ENCODE data around the gene NR3C2. TPM values are rescaled to one million over a fixed set of nuclear protein-coding genes. Genes with fewer than 3 reads are reported as not detected.

Gene NR3C2
- polyA plus RNA-seq, 4 donors, result 6.0 to 10.5 (median 9.2) TPM

GRCh38 chr4:148442832-148443511 lies 758 bp upstream of the NR3C2 start:
- DNase-seq, result peak in 1 of 2 donors; percentile 43
- Histone ChIP-seq H3K4me3 (ENCODE audit: low read depth in 1 of 3, low read length in 3 of 3) (peak overlapping the region; percentile 78 to 85 (median 83)), H3K27me3 (ENCODE audit: control insufficient read depth in 3 of 3, insufficient read depth in 3 of 3, low read length in 3 of 3) (peaks cover 0 to 51% (median 0%) of the 10 kb centered on the region in 3 donors), H3K4me1 (ENCODE audit: control insufficient read depth in 3 of 3, insufficient read depth in 2 of 3, low read depth in 1 of 3, low read length in 2 of 3) (peaks cover 0 to 16% (median 0%) of the 10 kb centered on the region in 3 donors), H3K36me3 (ENCODE audit: control insufficient read depth in 3 of 3, insufficient read depth in 2 of 3, low read depth in 1 of 3, low read length in 3 of 3) (no peaks in the 10 kb centered on the region), H3K27ac (ENCODE audit: low read depth in 1 of 3, low read length in 2 of 3) (peak overlapping the region; percentile 70 to 97 (median 95)), H3K9me3 (ENCODE audit: control insufficient read depth in 2 of 2, insufficient read depth in 1 of 2, low read depth in 1 of 2, low read length in 1 of 2) (no peaks in the 10 kb centered on the region)
- WGBS, 3 donors, result 0% methylated on average over 27 of the region's 27 CpGs
- no peak for FAIRE-seq

- DNase-seq (no peak), FAIRE-seq (no peak)
- H3K27ac ChIP-seq (ENCODE audit: low read depth in 1 of 3, low read length in 2 of 3), result peak overlapping the region in 2 of 3 donors; percentile 50 to 88
- peaks cover 0 to 42% (median 0%) of the 10 kb centered on the region in 3 donors for H3K27me3 ChIP-seq (ENCODE audit: control insufficient read depth in 3 of 3, insufficient read depth in 3 of 3, low read length in 3 of 3)
- no peaks in the 10 kb centered on the region for H3K9me3 ChIP-seq (ENCODE audit: control insufficient read depth in 2 of 2, insufficient read depth in 1 of 2, low read depth in 1 of 2, low read length in 1 of 2)
- H3K4me3 ChIP-seq (ENCODE audit: low read depth in 1 of 3, low read length in 3 of 3), result peak overlapping the region; percentile 83 to 94 (median 85)
- no peaks in the 10 kb centered on the region for H3K36me3 ChIP-seq (ENCODE audit: control insufficient read depth in 3 of 3, insufficient read depth in 2 of 3, low read depth in 1 of 3, low read length in 3 of 3)
- H3K4me1 ChIP-seq (ENCODE audit: control insufficient read depth in 3 of 3, insufficient read depth in 2 of 3, low read depth in 1 of 3, low read length in 2 of 3), result peaks cover 0 to 16% (median 0%) of the 10 kb centered on the region in 3 donors
- WGBS, 3 donors, result 2 to 3% (median 2%) methylated on average over 12 of the region's 12 CpGs
Observed at GRCh38 chr4:148441624-148441985, 609 bp downstream of the NR3C2 start.

GRCh38 chr4:148438047-148438446 lies 4.2 kb downstream of the NR3C2 start:
- FAIRE-seq, result no peak

GRCh38 chr4:148437439-148437838 lies 4.8 kb downstream of the NR3C2 start:
- Histone ChIP-seq H3K4me3 (ENCODE audit: low read depth in 1 of 3, low read length in 3 of 3) (no peak overlapping the region), H3K27me3 (ENCODE audit: control insufficient read depth in 3 of 3, insufficient read depth in 3 of 3, low read length in 3 of 3) (peaks cover 0 to 18% (median 0%) of the 10 kb centered on the region in 3 donors), H3K36me3 (ENCODE audit: control insufficient read depth in 3 of 3, insufficient read depth in 2 of 3, low read depth in 1 of 3, low read length in 3 of 3) (peaks cover 0 to 3% (median 0%) of the 10 kb centered on the region in 3 donors), H3K4me1 (ENCODE audit: control insufficient read depth in 3 of 3, insufficient read depth in 2 of 3, low read depth in 1 of 3, low read length in 2 of 3) (peaks cover 0 to 7% (median 0%) of the 10 kb centered on the region in 3 donors), H3K9me3 (ENCODE audit: control insufficient read depth in 2 of 2, insufficient read depth in 1 of 2, low read depth in 1 of 2, low read length in 1 of 2) (no peaks in the 10 kb centered on the region), H3K27ac (ENCODE audit: low read depth in 1 of 3, low read length in 2 of 3) (no peak overlapping the region)
- 40 to 58% (median 44%) methylated on average over 2 of the region's 2 CpGs for WGBS, 3 donors
- FAIRE-seq (no peak), DNase-seq (no peak)

More at GRCh38 chr4:148438047-148438446, 4.2 kb downstream of the NR3C2 start:
- H3K4me3 ChIP-seq (ENCODE audit: low read depth in 1 of 3, low read length in 3 of 3), result no peak overlapping the region
- no peak for DNase-seq
- 83 to 89% (median 83%) methylated on average over 2 of the region's 2 CpGs for WGBS, 3 donors
- H3K36me3 ChIP-seq (ENCODE audit: control insufficient read depth in 3 of 3, insufficient read depth in 2 of 3, low read depth in 1 of 3, low read length in 3 of 3), result peaks cover 0 to 3% (median 0%) of the 10 kb centered on the region in 3 donors
- H3K4me1 ChIP-seq (ENCODE audit: control insufficient read depth in 3 of 3, insufficient read depth in 2 of 3, low read depth in 1 of 3, low read length in 2 of 3), result peaks cover 0 to 7% (median 0%) of the 10 kb centered on the region in 3 donors
- no peaks in the 10 kb centered on the region for H3K9me3 ChIP-seq (ENCODE audit: control insufficient read depth in 2 of 2, insufficient read depth in 1 of 2, low read depth in 1 of 2, low read length in 1 of 2)
- H3K27ac ChIP-seq (ENCODE audit: low read depth in 1 of 3, low read length in 2 of 3), result no peak overlapping the region
- H3K27me3 ChIP-seq (ENCODE audit: control insufficient read depth in 3 of 3, insufficient read depth in 3 of 3, low read length in 3 of 3), result peaks cover 0 to 18% (median 0%) of the 10 kb centered on the region in 3 donors

GRCh38 chr4:148436512-148436911 lies 5.7 kb downstream of the NR3C2 start:
- no peak overlapping the region for H3K27ac ChIP-seq (ENCODE audit: low read depth in 1 of 3, low read length in 2 of 3)
- H3K9me3 ChIP-seq (ENCODE audit: control insufficient read depth in 2 of 2, insufficient read depth in 1 of 2, low read depth in 1 of 2, low read length in 1 of 2), result no peaks in the 10 kb centered on the region
- peaks cover 0 to 14% (median 0%) of the 10 kb centered on the region in 3 donors for H3K27me3 ChIP-seq (ENCODE audit: control insufficient read depth in 3 of 3, insufficient read depth in 3 of 3, low read length in 3 of 3)
- FAIRE-seq (no peak), DNase-seq (no peak)
- WGBS, 3 donors, result 67 to 87% (median 85%) methylated on average over 7 of the region's 7 CpGs
- H3K36me3 ChIP-seq (ENCODE audit: control insufficient read depth in 3 of 3, insufficient read depth in 2 of 3, low read depth in 1 of 3, low read length in 3 of 3), result peaks cover 0 to 3% (median 0%) of the 10 kb centered on the region in 3 donors
- H3K4me3 ChIP-seq (ENCODE audit: low read depth in 1 of 3, low read length in 3 of 3), result no peak overlapping the region
- H3K4me1 ChIP-seq (ENCODE audit: control insufficient read depth in 3 of 3, insufficient read depth in 2 of 3, low read depth in 1 of 3, low read length in 2 of 3), result peaks cover 0 to 6% (median 0%) of the 10 kb centered on the region in 3 donors

- no peak for FAIRE-seq
- Histone ChIP-seq H3K27ac (ENCODE audit: low read depth in 1 of 3, low read length in 2 of 3) (no peak overlapping the region), H3K4me1 (ENCODE audit: control insufficient read depth in 3 of 3, insufficient read depth in 2 of 3, low read depth in 1 of 3, low read length in 2 of 3) (no peaks in the 10 kb centered on the region), H3K27me3 (ENCODE audit: control insufficient read depth in 3 of 3, insufficient read depth in 3 of 3, low read length in 3 of 3) (peaks cover 0 to 8% (median 0%) of the 10 kb centered on the region in 3 donors), H3K4me3 (ENCODE audit: low read depth in 1 of 3, low read length in 3 of 3) (no peak overlapping the region), H3K36me3 (ENCODE audit: control insufficient read depth in 3 of 3, insufficient read depth in 2 of 3, low read depth in 1 of 3, low read length in 3 of 3) (peaks cover 0 to 3% (median 0%) of the 10 kb centered on the region in 3 donors), H3K9me3 (ENCODE audit: control insufficient read depth in 2 of 2, insufficient read depth in 1 of 2, low read depth in 1 of 2, low read length in 1 of 2) (no peaks in the 10 kb centered on the region)
- no peak for DNase-seq
- 81 to 83% (median 82%) methylated on average over 16 of the region's 16 CpGs for WGBS, 3 donors
Observed at GRCh38 chr4:148435654-148436406, 6.4 kb downstream of the NR3C2 start.

GRCh38 chr4:148434075-148434773 lies 8.0 kb downstream of the NR3C2 start:
- DNase-seq, result peak in 1 of 2 donors; percentile 79
- Histone ChIP-seq H3K9me3 (ENCODE audit: control insufficient read depth in 2 of 2, insufficient read depth in 1 of 2, low read depth in 1 of 2, low read length in 1 of 2) (no peaks in the 10 kb centered on the region), H3K4me1 (ENCODE audit: control insufficient read depth in 3 of 3, insufficient read depth in 2 of 3, low read depth in 1 of 3, low read length in 2 of 3) (no peaks in the 10 kb centered on the region), H3K27me3 (ENCODE audit: control insufficient read depth in 3 of 3, insufficient read depth in 3 of 3, low read length in 3 of 3) (peaks cover 0 to under 1% (median 0%) of the 10 kb centered on the region in 3 donors), H3K27ac (ENCODE audit: low read depth in 1 of 3, low read length in 2 of 3) (no peak overlapping the region), H3K4me3 (ENCODE audit: low read depth in 1 of 3, low read length in 3 of 3) (no peak overlapping the region), H3K36me3 (ENCODE audit: control insufficient read depth in 3 of 3, insufficient read depth in 2 of 3, low read depth in 1 of 3, low read length in 3 of 3) (peaks cover 0 to 3% (median 0%) of the 10 kb centered on the region in 3 donors)
- FAIRE-seq, result peak; percentile 96
- 5 to 20% (median 11%) methylated on average over 2 of the region's 2 CpGs for WGBS, 3 donors

GRCh38 chr4:148431401-148431800 lies 10.8 kb downstream of the NR3C2 start:
- Histone ChIP-seq H3K4me3 (ENCODE audit: low read depth in 1 of 3, low read length in 3 of 3) (no peak overlapping the region), H3K27me3 (ENCODE audit: control insufficient read depth in 3 of 3, insufficient read depth in 3 of 3, low read length in 3 of 3) (no peaks in the 10 kb centered on the region), H3K27ac (ENCODE audit: low read depth in 1 of 3, low read length in 2 of 3) (no peak overlapping the region), H3K9me3 (ENCODE audit: control insufficient read depth in 2 of 2, insufficient read depth in 1 of 2, low read depth in 1 of 2, low read length in 1 of 2) (no peaks in the 10 kb centered on the region), H3K4me1 (ENCODE audit: control insufficient read depth in 3 of 3, insufficient read depth in 2 of 3, low read depth in 1 of 3, low read length in 2 of 3) (peaks cover 0 to 4% (median 0%) of the 10 kb centered on the region in 3 donors), H3K36me3 (ENCODE audit: control insufficient read depth in 3 of 3, insufficient read depth in 2 of 3, low read depth in 1 of 3, low read length in 3 of 3) (peaks cover 0 to 3% (median 0%) of the 10 kb centered on the region in 3 donors)
- FAIRE-seq, result no peak
- WGBS, 3 donors, result 22 to 70% (median 45%) methylated on average over 4 of the region's 4 CpGs
- peak; percentile 66 to 77 for DNase-seq
